HFFc6 (cell line): ENCODE results near the gene TJP1. TPM values are rescaled to one million over a fixed set of nuclear protein-coding genes. Genes with fewer than 3 reads are reported as not detected.

ENCODE experiments used
- DNase-seq: peaks from one replicate; pipeline ENCODE4 v3.0.0-alpha.2; 2018
- H3K27ac Mint-ChIP-seq: 2 replicates; pipeline ENCODE4 v1.8.0; 2020; ENCODE audit warnings: mild to moderate bottlenecking, mixed read lengths
- H3K27me3 Mint-ChIP-seq: 2 replicates; pipeline ENCODE4 v1.8.0; 2021; ENCODE audit warnings: mild to moderate bottlenecking, moderate library complexity, mixed read lengths; ENCODE audit not compliant: insufficient read depth
- H3K36me3 Mint-ChIP-seq: 2 replicates; pipeline ENCODE4 v1.8.0; 2021; ENCODE audit warnings: low read depth, mixed read lengths
- H3K4me1 Mint-ChIP-seq: 2 replicates; pipeline ENCODE4 v1.8.0; 2020; ENCODE audit warnings: low read depth, mixed read lengths
- H3K4me3 Mint-ChIP-seq: 2 replicates; pipeline ENCODE4 v1.8.0; 2020; ENCODE audit warnings: mild to moderate bottlenecking, moderate library complexity, mixed read lengths
- H3K9me3 Mint-ChIP-seq: 2 replicates; pipeline ENCODE4 v1.8.0; 2020; ENCODE audit warnings: mild to moderate bottlenecking, mixed read lengths
- total RNA-seq, 6 experiments: library from RNA; stranded (reverse); fragmentation: NEBNext Ultra II Directional; extraction: Animal tissue kit (Norgen Biotek cat#: 25700); gene quantifications; 2 replicates in 1 of 6; 3 replicates in 5 of 6; pipeline ENCODE4 v1.2.3, GENCODE V29; 2021
- TF ChIP-seq, protein P1 (sequence below): fragments of 200-600 bp; sonication (generic); IDR thresholded peaks from 2 replicates; pipeline ENCODE4 v1.5.0; 2021; ENCODE audit warnings: antibody characterized with exemption, mild to moderate bottlenecking

The TJP1 gene
- total RNA-seq, 6 experiments from 2014 or later, result 60.1 to 76.3 (median 70.4) TPM

DNA sequence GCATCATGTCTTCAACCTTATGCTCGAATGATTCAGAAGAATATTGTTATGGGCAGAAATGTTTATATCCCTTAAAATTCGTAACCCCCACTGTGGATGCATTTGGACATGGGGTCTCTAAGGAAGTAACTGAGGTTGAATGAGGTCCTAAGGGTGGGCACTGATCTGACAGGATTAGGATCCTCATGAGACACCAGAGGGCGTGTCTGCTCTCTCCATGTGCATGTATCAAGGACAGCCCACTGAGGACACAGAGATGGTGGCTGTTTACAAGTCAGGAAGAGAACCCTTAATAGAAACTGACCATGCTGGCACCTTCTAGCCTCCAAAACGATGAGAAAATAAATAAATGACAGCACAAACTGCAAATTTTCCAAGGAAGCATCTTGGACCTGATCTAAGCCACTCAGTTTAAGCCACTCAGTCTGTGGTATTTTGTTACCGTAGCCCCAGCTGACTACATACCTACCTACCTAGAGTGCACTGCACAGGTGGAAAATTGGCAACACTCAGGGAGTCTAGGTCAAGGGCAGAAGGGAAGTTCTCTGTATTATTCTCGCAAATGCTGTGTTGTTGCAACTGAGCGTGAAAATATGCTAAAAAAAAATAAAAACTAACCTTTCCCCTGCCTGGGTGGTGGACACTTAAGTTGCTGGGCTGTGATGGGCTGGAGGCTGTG, 126.6 kb downstream of the TJP1 start:
- Mint-ChIP-seq H3K27me3 (peaks cover 1% of the 10 kb centered on the region), H3K27ac (no peak overlapping the region), H3K36me3 (peaks cover 6% of the 10 kb centered on the region), H3K9me3 (no peaks in the 10 kb centered on the region), H3K4me3 (no peak overlapping the region), H3K4me1 (peaks cover 51% of the 10 kb centered on the region)
- TF ChIP-seq, protein P1, sequence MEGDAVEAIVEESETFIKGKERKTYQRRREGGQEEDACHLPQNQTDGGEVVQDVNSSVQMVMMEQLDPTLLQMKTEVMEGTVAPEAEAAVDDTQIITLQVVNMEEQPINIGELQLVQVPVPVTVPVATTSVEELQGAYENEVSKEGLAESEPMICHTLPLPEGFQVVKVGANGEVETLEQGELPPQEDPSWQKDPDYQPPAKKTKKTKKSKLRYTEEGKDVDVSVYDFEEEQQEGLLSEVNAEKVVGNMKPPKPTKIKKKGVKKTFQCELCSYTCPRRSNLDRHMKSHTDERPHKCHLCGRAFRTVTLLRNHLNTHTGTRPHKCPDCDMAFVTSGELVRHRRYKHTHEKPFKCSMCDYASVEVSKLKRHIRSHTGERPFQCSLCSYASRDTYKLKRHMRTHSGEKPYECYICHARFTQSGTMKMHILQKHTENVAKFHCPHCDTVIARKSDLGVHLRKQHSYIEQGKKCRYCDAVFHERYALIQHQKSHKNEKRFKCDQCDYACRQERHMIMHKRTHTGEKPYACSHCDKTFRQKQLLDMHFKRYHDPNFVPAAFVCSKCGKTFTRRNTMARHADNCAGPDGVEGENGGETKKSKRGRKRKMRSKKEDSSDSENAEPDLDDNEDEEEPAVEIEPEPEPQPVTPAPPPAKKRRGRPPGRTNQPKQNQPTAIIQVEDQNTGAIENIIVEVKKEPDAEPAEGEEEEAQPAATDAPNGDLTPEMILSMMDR, result no peak; the same call in 1 of the 2 replicates
- no peak for DNase-seq

DNA sequence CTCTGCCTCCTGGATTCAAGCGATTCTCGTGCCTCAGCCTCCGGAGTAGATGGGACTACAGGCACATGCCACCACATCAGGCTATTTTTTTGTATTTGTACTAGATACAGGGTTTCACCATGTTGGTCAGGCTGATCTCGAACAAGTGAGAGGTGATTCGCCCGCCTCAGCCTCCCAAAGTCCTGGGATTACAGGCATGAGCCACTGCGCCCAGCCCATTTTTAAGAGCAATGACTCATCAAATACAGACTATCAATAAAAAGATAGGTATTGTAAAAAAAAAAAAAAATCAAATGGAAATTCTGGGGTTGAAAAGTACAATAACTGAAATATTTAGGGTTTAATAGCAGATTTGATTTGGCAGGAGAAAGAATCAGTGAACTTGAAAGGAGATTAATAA, 129.0 kb downstream of the TJP1 start:
- no peaks in the 10 kb centered on the region for H3K36me3 Mint-ChIP-seq
- DNase-seq, result no peak
- H3K4me3 Mint-ChIP-seq, result no peak overlapping the region
- H3K27ac Mint-ChIP-seq, result no peak overlapping the region; the same call in 1 of the 2 replicates
- TF ChIP-seq, protein P1, result no peak
- no peaks in the 10 kb centered on the region for H3K9me3 Mint-ChIP-seq
- H3K4me1 Mint-ChIP-seq, result peaks cover 41% of the 10 kb centered on the region
- H3K27me3 Mint-ChIP-seq, result peaks cover 1% of the 10 kb centered on the region

DNA sequence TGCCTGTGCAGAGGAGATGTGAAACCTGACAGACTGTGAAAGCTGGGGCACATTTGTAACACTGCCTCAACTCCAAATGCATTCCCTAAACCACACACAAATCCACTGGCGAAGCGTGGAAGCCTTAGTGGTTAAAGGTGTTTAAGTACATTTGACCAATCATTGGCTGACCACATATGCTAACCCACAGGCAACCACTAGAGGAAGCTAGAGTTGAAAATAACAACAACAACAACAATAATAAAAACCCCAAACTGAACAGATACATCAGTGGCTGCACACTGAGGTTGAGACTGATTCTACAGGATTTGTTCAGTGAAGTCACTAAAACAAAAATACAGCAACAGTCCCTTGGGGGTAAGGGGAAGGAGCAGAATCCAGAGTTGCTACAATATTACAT, 129.7 kb downstream of the TJP1 start:
- Mint-ChIP-seq H3K27me3 (peaks cover 2% of the 10 kb centered on the region), H3K4me3 (no peak overlapping the region), H3K4me1 (peaks cover 34% of the 10 kb centered on the region), H3K27ac (no peak overlapping the region), H3K9me3 (no peaks in the 10 kb centered on the region), H3K36me3 (no peaks in the 10 kb centered on the region)
- TF ChIP-seq, protein P1, result peak; percentile 58
- no peak for DNase-seq

DNA sequence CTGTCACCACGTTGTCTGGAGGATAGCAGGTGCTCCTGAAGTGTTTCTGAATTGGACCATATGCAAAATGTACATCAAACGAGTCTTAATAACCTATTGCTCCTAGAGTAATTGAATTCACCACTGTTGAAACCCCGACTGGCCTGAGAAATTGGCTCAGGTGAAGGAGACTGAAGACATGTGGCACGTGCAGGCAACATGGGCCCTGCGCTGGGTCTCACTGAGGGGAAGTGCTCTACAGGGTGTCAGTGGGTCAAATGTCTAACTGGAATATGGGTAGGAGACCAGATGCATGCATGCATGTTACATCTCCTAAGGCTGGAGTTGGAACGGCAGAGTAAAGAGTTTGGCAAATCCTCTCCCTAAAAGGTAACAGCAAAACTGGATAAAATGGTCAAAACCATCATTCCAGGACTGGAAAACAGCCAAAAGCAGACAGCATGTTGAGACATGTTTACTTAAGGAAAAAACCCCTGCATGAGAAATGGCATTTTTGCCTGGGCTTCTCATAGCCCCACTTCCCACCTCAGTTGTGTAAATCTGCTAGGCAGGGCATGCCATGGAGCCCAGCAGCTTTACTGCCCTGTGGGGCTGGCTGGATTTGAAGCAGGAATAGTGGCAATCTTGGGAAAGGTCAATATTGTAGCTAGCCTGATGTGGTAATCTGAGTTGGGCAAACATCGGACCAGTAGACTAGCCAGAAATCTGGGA, 131.3 kb downstream of the TJP1 start:
- DNase-seq, result no peak
- H3K27ac Mint-ChIP-seq, result no peak overlapping the region
- H3K4me3 Mint-ChIP-seq, result no peak overlapping the region
- peaks cover 2% of the 10 kb centered on the region for H3K27me3 Mint-ChIP-seq
- peaks cover 41% of the 10 kb centered on the region for H3K4me1 Mint-ChIP-seq
- TF ChIP-seq, protein P1, result no peak
- H3K36me3 Mint-ChIP-seq, result peaks cover 8% of the 10 kb centered on the region; the same call in 1 of the 2 replicates
- peaks cover 7% of the 10 kb centered on the region; the same call in 1 of the 2 replicates for H3K9me3 Mint-ChIP-seq

DNA sequence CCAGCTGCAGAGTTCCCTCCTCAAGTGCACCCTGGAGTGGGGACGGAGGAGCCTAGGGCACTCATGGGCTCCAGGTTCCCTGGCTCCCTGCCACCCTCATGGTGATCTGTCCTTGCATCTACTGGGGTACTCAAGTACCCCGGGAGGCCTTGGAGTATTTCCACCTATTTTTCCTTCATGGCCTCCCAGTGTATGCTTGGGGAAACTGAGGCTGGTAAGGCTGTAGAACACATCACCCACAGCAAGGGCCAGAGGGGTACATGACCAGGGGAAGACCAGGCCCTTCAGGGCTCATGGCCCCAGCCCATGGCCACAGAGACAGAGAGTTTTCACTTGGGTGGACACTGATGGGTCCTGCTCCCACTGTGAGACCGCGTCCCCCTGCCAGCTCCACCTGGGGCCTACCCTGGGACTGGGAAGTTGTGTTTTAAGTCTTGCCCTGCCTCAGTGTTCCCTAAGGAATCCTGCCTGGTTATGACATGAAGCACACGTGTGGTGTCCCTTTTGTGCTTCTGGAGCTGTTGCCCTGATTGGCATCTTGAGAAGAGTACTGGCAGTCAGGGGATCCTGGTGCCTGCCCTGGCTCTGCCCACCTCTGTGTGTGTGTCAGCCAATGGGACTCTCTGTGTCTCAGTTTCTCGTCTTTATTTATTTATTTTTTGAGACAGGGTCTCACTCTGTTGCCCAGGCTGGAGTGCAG, 132.8 kb downstream of the TJP1 start:
- H3K9me3 Mint-ChIP-seq, result peaks cover 7% of the 10 kb centered on the region; the same call in 1 of the 2 replicates
- no peak for DNase-seq
- peaks cover 54% of the 10 kb centered on the region for H3K4me1 Mint-ChIP-seq
- no peak overlapping the region for H3K4me3 Mint-ChIP-seq
- H3K27ac Mint-ChIP-seq, result no peak overlapping the region
- peaks cover 9% of the 10 kb centered on the region; the same call in 1 of the 2 replicates for H3K36me3 Mint-ChIP-seq
- TF ChIP-seq, protein P1, result no peak
- H3K27me3 Mint-ChIP-seq, result peaks cover 2% of the 10 kb centered on the region; the same call in 1 of the 2 replicates
